NCI-H2081 (cell line): ENCODE results near the gene SLX4IP.

Source experiments
- DNase-seq, 2 experiments: peaks; one replicate each; lab custom pipeline; 2025; lab: John Stamatoyannopoulos, UW

Gene SLX4IP

DNA sequence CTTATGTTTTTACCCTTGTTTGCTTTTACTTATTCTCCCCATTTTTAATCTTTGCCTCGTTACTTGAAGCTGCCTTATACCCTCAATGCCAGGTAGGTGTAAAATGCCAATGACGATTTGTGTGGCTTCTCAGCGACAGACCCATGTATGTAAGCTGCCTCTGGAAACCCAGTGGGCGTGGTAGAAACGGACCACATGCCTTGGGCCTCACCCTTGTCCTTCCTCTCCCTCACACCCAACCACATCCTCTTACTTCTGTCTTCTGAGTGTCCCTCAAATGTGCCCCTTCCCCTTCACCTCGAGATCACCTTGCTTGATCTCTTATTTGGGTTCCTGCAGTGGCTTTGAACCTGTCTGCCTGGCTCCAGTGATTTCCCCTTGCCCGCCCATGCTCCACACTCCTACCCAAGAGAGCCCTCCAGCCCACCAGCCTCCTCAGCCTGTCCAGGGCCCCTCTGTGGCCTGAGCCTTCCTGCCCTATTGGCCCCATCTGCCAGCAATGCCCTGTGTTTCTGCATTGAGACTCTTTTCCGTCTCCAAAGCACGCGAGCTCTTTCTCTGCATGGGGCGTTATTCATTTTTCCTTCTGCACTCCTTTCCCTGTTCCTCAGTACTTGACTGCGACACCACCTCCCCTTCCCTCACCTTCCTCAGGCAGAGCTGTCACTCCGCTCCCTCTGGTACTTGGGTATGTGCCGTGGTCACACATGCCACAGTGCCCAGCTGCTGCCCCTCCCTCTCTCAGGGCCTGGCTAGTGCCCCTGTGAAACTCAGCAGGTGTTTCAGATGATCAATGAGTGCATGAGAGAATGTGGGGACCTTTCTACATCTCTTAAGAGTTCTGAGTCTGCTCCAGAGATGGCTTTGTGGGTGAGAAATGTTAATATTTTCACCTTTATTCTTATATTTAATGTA, 115.4 kb downstream of the SLX4IP start:
- no peak for DNase-seq

DNA sequence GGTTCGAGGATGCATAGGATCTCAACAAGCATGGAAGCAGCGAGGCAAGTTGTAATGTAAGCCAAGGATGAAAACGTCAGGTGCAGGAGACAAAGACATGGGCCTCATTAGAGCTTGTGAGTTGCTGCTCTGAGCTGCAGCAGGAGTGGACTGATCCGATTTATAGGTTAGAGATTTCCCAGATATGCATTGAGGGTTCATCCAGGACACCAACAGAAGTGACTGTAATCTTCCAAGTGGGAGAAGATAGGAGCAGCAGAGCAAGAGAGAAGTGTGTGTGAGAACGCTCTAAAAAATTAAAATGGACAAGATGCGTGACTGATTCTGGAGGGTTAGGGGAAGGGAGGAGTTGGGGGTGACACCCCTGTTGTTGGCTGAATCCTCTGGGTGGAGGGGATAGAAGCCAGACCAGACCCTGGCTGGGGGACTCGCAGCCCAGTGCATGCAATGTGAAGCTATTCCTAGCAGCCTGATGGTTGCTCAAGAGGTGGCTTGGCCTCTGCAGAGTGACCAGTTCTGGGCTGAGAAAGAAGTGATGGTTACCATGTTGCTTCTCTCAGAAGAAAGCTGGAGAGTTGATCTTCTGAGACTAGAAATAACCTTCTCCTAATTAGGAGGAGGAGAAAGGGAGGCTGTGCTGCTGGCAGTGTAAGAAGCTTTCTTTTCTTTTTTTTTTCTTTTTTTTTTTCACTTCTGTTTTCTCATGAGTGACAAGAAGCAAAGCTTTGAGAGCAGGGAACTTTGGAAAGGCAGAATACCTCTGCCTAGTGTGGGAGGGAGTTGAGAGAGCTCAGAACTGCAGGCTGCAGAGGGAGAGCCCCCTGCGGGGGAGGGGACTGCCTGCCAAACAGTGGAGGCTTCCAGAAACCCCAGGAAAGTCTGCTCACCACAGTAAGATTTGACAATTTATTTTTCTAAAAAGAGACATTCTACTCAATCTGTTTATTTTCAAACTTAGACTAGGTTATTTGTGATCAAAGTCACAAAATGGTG, 116.9 kb downstream of the SLX4IP start:
- DNase-seq = no peak

DNA sequence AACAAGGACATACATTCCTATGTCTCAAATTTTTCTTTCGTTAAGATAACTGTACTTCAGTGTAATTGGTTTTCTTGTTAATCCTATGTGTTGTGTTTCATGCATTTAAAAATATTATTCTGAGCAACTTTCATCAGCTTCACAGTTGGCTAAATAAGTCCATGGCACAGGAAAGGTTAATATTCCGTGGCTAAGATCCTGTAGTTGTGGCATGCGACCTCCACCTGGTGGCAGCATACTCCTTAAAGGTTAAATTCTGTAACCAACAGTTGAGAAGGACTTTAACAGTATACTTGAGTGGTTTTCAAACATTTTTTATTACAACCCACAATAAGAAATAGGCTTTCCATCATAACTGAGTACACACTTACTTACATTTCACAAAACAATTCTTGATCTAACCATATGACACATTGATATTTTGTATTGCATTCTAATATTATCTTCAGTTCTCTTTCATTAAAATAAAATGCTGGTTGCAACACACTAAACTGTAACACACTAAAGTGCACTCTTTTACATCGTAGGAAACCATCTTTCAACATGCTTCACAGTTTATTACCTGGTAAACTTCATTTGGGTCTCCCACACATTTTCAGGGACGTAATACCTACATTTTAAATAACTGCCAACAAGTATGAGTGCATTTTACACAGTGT, 118.3 kb downstream of the SLX4IP start:
- DNase-seq = peak; percentile 57 to 66

GRCh38 chr20:10554285-10554684, 119.2 kb downstream of the SLX4IP start:
- DNase-seq = no peak

DNA sequence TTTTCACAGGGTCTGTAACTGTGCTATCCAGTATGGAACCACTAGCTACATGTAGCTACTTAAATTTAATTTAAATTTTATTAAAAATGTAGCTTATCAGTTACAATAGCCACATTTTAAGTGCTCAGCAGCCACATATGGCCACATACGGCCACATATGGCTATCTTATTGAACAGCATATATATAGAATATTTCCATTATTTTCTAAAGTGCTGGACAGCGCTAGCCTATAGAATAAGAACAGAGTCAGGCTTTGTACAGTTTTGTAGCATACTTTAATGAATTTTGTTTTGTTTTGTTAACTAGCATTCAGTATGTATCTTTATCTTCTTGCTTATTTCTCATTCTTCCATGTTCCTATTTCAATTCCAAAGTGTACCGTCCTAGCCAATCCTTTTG, 120.3 kb downstream of the SLX4IP start:
- DNase-seq = no peak

DNA sequence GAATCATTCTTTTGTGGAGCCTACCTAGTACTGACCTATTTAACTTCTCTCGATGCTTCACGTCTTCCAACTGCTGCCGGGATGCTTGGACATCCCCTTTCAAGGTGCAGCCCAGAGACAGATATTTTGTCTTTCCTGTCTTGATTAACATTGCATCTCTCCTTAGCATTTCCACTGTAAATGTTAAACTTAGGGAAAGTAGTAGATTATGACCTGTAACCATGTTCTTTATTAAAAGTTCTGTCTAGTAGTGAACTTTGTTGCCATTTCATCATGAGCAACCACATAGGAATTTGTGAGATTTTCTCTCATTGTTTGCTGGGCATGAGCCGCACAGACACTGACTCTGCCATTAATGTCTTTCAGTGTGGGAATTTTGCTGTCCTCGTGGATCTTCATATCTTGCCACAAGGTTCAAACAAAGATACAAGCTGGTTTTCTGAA, 120.8 kb downstream of the SLX4IP start:
- DNase-seq = no peak

- no peak for DNase-seq
These were observed 121.5 kb downstream of the SLX4IP start for GRCh38 chr20:10556519-10557083.

GRCh38 chr20:10557685-10558084, 122.6 kb downstream of the SLX4IP start:
- no peak for DNase-seq

DNA sequence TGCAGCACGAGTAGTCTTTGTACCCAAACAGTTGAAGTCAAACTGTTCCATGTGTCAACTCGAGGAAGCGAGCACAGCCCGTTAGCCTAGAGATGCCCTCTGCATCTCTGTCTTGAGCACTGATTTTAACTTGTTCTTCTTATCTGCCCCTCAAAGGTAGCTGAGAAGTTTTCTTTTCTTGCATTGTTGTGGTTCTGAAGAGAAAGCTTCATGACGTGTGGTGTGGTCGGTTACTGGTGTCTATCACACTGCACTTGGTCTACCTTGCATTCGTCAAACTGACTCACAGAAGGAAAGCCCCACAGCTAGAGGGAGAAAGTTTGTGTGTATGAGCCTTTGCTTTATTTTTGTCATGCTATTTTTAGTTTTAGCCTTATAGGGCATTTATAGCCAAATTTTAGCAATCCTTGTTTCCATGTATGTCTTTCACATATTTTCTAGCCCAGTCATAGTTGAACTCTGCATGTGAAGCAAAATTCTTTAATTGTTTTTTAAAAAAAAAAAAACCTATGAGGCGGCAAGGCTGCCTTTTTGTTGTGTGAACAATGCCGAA, 123.6 kb downstream of the SLX4IP start:
- no peak for DNase-seq

- DNase-seq = no peak
These were observed 124.2 kb downstream of the SLX4IP start for GRCh38 chr20:10559266-10559665.

- DNase-seq = no peak
These were observed 125.6 kb downstream of the SLX4IP start for GRCh38 chr20:10560686-10561085.

DNA sequence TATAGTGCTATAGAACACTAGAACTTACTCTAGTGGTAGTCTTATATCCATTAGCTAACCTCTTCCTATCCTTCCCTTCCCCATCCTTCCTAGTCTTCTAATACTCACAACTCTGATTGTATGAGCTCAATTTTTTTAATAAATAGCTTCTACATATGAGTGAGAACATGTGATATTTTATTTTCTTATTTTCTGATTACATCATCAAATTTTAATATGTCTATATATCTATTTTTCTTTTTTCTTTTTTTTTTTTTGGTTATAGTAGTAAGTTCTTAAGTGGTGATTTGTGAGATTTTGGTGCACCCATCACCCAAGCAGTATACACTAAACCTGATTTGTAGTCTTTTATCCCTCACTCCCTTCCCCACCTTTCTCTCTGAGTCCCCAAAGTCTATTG, 126.2 kb downstream of the SLX4IP start:
- no peak for DNase-seq

DNA sequence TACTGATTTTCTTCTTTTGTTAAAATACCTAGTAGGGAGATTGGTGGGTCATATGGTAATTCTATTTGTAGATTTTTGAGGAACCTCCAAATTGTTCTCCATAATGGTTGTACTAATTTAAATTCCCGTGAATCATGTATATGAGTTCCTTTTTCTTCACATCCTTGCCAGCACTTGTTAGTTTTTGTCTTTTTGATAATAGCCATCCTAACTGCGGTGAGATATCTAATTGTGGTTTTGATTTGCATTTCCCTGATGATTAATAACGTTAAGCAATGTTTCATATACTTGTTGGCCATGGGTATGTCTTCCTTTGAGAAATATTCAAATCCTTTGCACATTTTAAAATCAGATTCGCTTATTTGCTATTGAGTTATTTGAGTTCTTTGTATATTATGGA, 127.8 kb downstream of the SLX4IP start:
- no peak for DNase-seq

DNA sequence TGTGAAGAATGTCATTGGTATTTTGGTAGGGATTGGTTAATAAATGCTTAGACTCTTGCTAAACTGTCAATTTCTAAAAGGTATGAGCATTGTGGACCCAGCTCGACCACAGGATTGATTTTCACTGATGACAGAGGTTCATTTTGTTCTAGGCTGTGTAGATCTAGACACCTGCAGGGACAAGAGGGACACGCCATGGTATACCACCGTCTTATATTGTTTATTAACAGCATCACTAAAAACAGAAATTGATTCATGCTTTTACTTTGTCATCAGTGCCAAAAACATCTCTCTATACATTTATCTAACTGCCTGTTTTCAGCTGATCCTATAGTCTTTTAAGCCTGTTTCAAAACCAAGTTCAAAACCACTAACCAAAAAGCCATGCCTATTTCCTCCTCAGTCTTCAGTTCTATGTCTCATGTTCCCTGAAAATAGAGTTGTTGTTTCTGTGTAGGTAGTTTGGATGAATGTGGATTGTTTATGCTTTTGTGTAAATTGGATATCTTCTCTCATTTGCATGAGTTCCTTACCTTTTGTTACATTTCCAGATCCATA, 128.9 kb downstream of the SLX4IP start:
- DNase-seq = no peak

DNA sequence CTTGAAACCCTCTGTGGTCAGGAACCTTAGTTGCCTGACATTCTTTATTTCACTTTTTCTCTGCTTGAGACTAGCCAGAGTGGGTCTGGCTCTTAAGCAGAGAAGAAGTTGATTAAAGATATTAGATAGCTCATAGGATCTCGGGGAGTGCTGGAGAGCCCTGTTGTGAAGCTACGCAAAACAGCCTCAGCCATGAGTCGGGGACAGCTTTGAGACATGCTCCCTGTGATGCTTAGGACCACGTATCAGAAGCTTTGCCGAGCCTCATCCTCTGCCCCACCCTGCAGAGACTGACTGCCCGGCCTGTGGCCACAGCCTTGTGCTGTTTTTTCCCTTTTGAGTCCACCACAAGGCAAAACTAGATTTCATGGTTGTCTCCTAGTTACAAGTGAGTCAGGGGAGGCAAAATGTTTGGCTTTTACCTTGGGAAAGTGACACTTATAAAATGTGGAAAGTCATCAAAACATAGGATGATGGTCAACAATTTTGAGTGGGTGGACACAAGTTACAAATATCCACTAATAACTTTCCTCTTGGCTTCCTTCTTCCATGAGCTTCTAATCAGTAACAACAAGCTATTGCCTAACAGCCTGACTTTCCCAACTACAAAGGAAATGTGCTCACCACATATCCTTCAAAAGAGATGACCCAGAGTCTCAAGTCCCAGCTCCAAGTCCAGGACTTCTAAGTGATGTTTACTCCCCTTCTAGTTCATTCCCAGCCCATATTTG, 130.3 kb downstream of the SLX4IP start:
- no peak for DNase-seq

DNA sequence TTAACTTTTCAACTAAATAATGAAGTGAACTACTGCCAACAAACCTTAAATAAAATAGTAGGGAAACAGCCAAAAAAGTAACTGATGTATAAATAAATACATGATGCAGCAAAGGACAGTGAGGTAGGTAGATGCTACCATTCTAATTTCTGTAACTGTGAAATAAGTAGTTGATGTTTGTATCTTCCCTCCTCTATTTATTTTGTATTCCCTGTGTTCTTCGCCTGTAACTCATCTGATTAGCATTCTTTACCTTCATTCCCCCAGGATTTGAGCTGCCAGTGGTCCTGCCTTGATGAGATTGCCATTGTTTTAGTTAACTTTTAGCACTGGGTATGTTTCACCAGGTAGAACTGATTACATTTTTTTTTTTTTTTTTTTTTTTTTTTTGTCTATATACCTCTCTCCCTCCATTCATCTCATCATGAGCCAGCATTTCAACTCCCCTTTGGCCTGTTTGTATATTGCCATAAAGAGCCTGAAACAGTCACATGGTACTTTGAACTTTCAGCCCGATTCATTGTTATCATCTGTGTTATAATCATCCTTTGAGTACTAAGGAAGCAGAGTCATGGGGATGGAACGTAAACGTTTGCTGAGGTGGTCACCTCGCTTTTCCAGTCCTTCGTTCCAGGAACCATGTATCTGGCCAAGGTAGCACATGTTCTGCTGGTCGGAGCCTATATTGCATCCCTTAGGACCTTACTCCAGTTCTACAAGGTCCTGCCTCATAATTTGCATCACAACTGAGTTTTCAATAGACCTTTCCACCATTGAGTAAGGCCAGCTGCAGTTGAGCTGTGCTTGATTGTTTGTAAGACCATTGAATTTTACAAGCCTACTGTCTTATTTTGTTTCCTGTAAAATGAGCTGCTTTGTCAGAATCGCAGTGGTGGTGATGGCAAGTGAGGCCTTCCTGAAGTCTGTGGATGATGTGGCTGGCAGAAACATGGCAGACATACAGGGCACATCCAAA, 131.1 kb downstream of the SLX4IP start:
- DNase-seq = no peak

- DNase-seq = no peak
These were observed 132.9 kb downstream of the SLX4IP start for GRCh38 chr20:10568032-10568431.

DNA sequence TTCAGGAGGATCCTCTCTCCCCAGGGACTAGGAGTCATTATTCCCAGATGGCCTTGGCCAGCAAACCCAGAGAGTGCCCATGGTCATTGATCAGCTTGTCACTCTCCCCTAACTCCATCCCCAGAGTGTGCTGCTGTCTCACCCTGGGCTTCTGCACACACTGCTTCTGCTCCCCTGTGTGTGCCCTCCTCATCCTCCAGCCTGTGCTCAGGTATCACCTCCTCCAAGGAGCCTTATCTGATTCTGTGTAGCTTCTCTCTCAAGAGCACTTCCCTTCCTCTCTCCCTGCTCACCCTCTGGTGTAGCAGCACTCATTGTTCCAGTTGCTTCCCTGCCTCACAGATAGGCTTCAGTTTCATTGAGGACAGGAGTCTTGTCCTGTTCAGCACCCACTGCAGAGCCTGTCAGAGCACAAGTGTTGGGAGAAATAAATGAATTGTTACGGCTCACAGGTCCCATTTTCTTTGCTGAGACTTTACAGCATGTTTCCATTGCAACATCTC, 136.3 kb downstream of the SLX4IP start:
- no peak for DNase-seq

DNA sequence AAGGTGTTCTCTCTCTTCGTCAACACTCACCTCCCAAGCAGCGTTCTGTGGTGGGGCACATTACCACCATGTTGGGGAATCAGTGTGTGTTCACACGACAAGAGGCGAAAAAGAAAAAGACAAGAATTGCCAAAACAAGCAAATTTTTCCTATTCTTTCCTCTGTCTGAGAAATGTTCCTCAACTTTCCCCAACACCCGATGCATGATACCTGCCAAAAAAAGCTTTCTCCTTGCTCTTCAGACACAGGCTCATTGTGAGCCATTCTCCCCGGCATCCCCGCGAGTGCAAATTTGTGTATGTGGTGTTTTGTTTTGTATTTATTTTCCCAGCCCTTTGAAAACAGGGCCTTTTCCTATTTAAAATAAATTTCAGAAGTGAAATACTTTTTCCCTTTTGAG, 137.7 kb downstream of the SLX4IP start:
- DNase-seq = no peak
